ENCODE results near the gene ITM2B. TPM values are rescaled to one million over a fixed set of nuclear protein-coding genes. Genes with fewer than 3 reads are reported as not detected.
"Not testable (repeated sequence)": the region's sequence is repeated elsewhere in the genome, so short reads cannot be mapped to it uniquely, and the experiment has no call there.

Gene ITM2B
- total RNA-seq, 1 donor from 2014 or later: 358 TPM

DNA sequence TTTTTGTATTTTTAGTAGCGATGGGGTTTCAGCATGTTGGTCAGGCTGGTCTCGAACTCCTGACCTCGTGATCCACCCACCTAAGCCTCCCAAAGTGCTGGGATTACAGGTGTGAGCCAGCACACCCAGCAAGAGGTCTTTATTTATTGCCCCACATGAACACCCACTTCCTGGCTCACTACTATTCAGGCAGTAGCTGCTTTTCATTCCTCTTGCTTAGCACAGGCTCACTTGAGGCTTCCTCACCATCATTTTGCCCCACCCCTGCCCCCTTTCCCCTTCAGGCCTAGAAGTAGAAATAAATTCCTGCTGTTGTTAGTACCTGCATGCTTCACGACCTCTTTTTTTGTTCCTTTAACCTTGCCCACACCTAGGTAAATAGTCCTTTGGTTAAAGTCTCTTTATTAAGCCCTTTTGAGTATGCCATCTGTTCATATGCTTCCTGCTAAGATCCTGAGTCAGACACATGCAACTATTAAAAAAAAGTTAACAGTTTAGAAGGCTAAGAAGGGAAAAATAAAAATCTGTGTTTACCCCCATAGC lies 33.5 kb upstream of the ITM2B start:
- H3K9me3 Mint-ChIP-seq (ENCODE audit: unreplicated experiment): peaks cover 19% of the 10 kb centered on the region
- H3K4me3 Mint-ChIP-seq (ENCODE audit: unreplicated experiment): no peak overlapping the region
- no peaks in the 10 kb centered on the region for H3K27me3 Mint-ChIP-seq (ENCODE audit: low read depth, unreplicated experiment)
- H3K4me2 ChIP-seq (ENCODE audit: low read length): no peak overlapping the region
- H3K9ac ChIP-seq (ENCODE audit: low read length): no peak overlapping the region
- peaks cover 1% of the 10 kb centered on the region for H3K36me3 Mint-ChIP-seq (ENCODE audit: low read depth, unreplicated experiment)
- peaks cover 2% of the 10 kb centered on the region for H3K9me3 ChIP-seq (ENCODE audit: insufficient read depth, low read depth, low read length)
- H4K20me1 ChIP-seq (ENCODE audit: insufficient read depth, low read length): no peaks in the 10 kb centered on the region
- H3K79me2 ChIP-seq (ENCODE audit: insufficient read depth, low read length): no peaks in the 10 kb centered on the region
- no peak overlapping the region for H3K27ac ChIP-seq (ENCODE audit: low read depth, low read length)
- TF ChIP-seq, protein P1, sequence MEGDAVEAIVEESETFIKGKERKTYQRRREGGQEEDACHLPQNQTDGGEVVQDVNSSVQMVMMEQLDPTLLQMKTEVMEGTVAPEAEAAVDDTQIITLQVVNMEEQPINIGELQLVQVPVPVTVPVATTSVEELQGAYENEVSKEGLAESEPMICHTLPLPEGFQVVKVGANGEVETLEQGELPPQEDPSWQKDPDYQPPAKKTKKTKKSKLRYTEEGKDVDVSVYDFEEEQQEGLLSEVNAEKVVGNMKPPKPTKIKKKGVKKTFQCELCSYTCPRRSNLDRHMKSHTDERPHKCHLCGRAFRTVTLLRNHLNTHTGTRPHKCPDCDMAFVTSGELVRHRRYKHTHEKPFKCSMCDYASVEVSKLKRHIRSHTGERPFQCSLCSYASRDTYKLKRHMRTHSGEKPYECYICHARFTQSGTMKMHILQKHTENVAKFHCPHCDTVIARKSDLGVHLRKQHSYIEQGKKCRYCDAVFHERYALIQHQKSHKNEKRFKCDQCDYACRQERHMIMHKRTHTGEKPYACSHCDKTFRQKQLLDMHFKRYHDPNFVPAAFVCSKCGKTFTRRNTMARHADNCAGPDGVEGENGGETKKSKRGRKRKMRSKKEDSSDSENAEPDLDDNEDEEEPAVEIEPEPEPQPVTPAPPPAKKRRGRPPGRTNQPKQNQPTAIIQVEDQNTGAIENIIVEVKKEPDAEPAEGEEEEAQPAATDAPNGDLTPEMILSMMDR (IDR thresholded peaks at IDR 0.05; ENCODE audit: insufficient read depth, low read depth, low read length): no peak
- no peak for TF ChIP-seq EZH2 (IDR thresholded peaks at IDR 0.05; ENCODE audit: insufficient read depth, low read length)
- H3K4me1 Mint-ChIP-seq (ENCODE audit: low read depth, unreplicated experiment): no peaks in the 10 kb centered on the region
- H3K27ac Mint-ChIP-seq (ENCODE audit: unreplicated experiment): no peak overlapping the region
- no peaks in the 10 kb centered on the region for H3K4me1 ChIP-seq (ENCODE audit: insufficient read depth, low read length)
- no peak for FAIRE-seq
- no peak for DNase-seq (ENCODE audit: low read depth)
- H2AFZ ChIP-seq (ENCODE audit: low read depth, low read length): no peak overlapping the region
- H3K4me3 ChIP-seq (ENCODE audit: insufficient read depth, low read depth, low read length): no peak overlapping the region
- H3K36me3 ChIP-seq (ENCODE audit: insufficient read depth, low read length): no peaks in the 10 kb centered on the region
- H3K27me3 ChIP-seq (ENCODE audit: insufficient read depth, low read length): no peaks in the 10 kb centered on the region

DNA sequence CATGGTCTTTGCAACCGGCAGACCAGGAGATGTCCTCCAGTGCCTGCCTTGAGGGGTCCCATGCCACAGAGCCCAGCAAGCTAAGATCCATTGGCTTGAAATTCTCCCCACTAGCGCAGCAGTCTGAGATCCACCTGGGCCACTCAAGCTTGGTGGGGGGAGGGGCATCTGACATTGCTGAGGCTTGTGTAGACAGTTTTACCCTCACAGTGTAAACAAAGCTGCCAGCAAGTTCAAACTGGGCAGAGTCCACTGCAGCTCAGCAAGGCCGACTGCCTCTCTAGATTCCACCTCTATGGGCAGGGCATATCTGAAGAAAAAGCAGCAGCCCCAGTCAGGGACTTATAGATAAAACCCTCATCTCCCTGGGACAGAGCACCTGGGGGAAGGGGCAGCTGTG lies 32.0 kb upstream of the ITM2B start:
- FAIRE-seq: no peak
- Histone ChIP-seq H3K36me3 (ENCODE audit: insufficient read depth, low read length) (no peaks in the 10 kb centered on the region), H3K79me2 (ENCODE audit: insufficient read depth, low read length) (no peaks in the 10 kb centered on the region), H3K27me3 (ENCODE audit: insufficient read depth, low read length) (no peaks in the 10 kb centered on the region), H3K9me3 (ENCODE audit: insufficient read depth, low read depth, low read length) (peaks cover 2% of the 10 kb centered on the region), H3K4me3 (ENCODE audit: insufficient read depth, low read depth, low read length) (no peak overlapping the region), H2AFZ (ENCODE audit: low read depth, low read length) (no peak overlapping the region), H3K27ac (ENCODE audit: low read depth, low read length) (no peak overlapping the region), H4K20me1 (ENCODE audit: insufficient read depth, low read length) (no peaks in the 10 kb centered on the region), H3K9ac (ENCODE audit: low read length) (no peak overlapping the region), H3K4me2 (ENCODE audit: low read length) (no peak overlapping the region), H3K4me1 (ENCODE audit: insufficient read depth, low read length) (no peaks in the 10 kb centered on the region)
- Mint-ChIP-seq H3K27me3 (ENCODE audit: low read depth, unreplicated experiment) (no peaks in the 10 kb centered on the region), H3K27ac (ENCODE audit: unreplicated experiment) (no peak overlapping the region), H3K9me3 (ENCODE audit: unreplicated experiment) (peaks cover 24% of the 10 kb centered on the region), H3K36me3 (ENCODE audit: low read depth, unreplicated experiment) (peaks cover 1% of the 10 kb centered on the region), H3K4me3 (ENCODE audit: unreplicated experiment) (no peak overlapping the region), H3K4me1 (ENCODE audit: low read depth, unreplicated experiment) (no peaks in the 10 kb centered on the region)
- TF ChIP-seq, protein P1 (IDR thresholded peaks at IDR 0.05; ENCODE audit: insufficient read depth, low read depth, low read length): no peak
- no peak for TF ChIP-seq EZH2 (IDR thresholded peaks at IDR 0.05; ENCODE audit: insufficient read depth, low read length)
- no peak for DNase-seq (ENCODE audit: low read depth)

DNA sequence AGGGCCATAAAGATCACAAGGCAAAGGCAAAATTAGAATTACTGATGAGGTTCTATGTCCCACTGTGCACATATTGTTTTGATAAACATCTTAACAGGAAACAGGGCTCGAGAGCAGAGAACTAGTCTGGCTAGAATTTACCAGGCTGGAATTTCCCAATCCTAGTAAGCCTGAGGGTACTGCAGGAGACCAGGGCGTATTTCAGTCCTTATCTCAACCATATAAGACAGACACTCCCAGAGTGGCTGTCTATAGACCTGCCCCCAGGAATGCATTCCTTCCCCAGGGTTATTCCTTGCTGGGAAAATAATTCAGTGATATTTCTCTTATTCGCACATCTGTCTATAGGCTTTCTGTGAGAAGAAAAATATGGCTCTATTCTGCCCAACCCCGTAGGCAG lies 25.8 kb upstream of the ITM2B start:
- H3K4me3 ChIP-seq (ENCODE audit: insufficient read depth, low read depth, low read length); H3K27me3 ChIP-seq (ENCODE audit: insufficient read depth, low read length); H3K9me3 ChIP-seq (ENCODE audit: insufficient read depth, low read depth, low read length); H3K4me3 Mint-ChIP-seq (ENCODE audit: unreplicated experiment); H3K27ac ChIP-seq (ENCODE audit: low read depth, low read length); H3K9ac ChIP-seq (ENCODE audit: low read length); H3K79me2 ChIP-seq (ENCODE audit: insufficient read depth, low read length); DNase-seq (ENCODE audit: low read depth); H3K4me1 Mint-ChIP-seq (ENCODE audit: low read depth, unreplicated experiment); H4K20me1 ChIP-seq (ENCODE audit: insufficient read depth, low read length); H3K27ac Mint-ChIP-seq (ENCODE audit: unreplicated experiment); FAIRE-seq; H3K4me1 ChIP-seq (ENCODE audit: insufficient read depth, low read length); H3K36me3 Mint-ChIP-seq (ENCODE audit: low read depth, unreplicated experiment); H3K4me2 ChIP-seq (ENCODE audit: low read length); H3K36me3 ChIP-seq (ENCODE audit: insufficient read depth, low read length); H2AFZ ChIP-seq (ENCODE audit: low read depth, low read length); H3K27me3 Mint-ChIP-seq (ENCODE audit: low read depth, unreplicated experiment): not testable (repeated sequence)
- H3K9me3 Mint-ChIP-seq (ENCODE audit: unreplicated experiment): peaks cover 30% of the 10 kb centered on the region

Data from astrocyte (in vitro differentiated cells and primary cell).